HT1080 (cell line): Measurements from ENCODE around the gene MRPL14. TPM values are rescaled to one million over a fixed set of nuclear protein-coding genes. Genes with fewer than 3 reads are reported as not detected.

Experiments
- DNase-seq: peaks from one replicate; pipeline ENCODE4 v3.0.0-alpha.2; 2015; ENCODE audit warnings: low read depth
- polyA plus RNA-seq, 2 experiments: library from polyadenylated mRNA; depleted of rRNA; stranded (reverse); fragments of >200 nt; gene quantifications; 2 replicates each; pipeline ENCODE4 v1.2.3, GENCODE V29; 2015
- total RNA-seq: library from RNA; depleted of rRNA; stranded (reverse); fragments of >200 nt; shearing (Covaris generic); gene quantifications from 2 replicates; pipeline ENCODE4 v1.2.3, GENCODE V29; 2014; rRNA removed

Gene MRPL14
- total RNA-seq, result 98.1 and 172 TPM in 2 replicates
- 85.1 and 111 TPM in 2 replicates for polyA plus RNA-seq (2015; cell fraction: cytosol; rRNA removed)
- polyA plus RNA-seq (2015; cell fraction: nucleus; rRNA removed), result 28.7 and 29.3 TPM in 2 replicates

DNA sequence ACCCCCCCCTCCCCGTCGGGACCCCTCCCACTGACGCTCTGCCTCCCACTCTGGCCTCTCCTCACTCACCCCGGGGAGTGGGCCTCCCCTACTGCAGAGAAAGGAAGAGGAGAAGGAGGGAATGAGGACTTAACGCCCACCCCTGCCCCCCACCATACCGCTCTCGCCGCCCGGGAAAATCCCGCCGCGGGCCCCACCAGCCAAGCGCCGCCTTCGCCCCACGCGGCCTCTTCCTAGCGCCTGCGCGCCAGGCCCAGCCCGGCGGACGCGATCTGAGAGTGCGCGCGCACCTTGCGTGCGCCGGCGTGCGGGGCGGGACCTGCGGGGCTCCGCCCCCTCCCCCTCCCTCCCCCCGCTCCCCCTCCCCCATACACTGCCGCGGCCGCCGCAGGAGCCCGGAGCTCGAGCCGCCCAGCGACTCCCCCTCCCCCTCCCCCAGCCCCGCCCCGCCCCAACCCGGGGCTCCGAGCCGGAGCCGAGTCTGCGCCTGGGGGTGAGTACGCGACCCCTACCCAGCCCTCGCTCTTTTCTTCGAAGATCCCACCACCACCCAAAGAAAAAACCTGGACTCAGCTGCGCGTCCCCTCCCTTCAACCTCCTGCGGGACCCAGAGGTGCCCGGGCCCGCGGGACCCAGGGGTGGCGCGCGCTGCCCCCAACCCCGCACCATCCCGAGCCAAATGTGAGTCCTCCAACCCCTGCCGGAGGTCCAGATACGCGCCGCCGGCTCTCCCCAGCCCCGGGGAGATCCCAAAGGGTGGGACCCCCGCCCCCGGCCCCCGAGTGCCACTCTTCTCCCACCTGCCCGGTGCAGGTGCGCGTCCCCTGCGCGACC lies at the start of gene MRPL14, which contains the start of gene TMEM63B:
MRPL14 (minus strand) TSS at position 267 of the 834 bp plus-strand sequence. CDS start 10,841 bp downstream, outside the sequence.
TMEM63B (plus strand) TSS at position 369 of the 834 bp plus-strand sequence. CDS start 7,031 bp downstream, outside the sequence.
- DNase-seq, result peak; percentile 54

GRCh38 chr6:44176130-44176761 lies 49.0 kb upstream of the MRPL14 start:
- DNase-seq, result no peak

- peak; percentile 69 for DNase-seq
Observed at GRCh38 chr6:44172731-44173500, 45.7 kb upstream of the MRPL14 start.

- DNase-seq, result no peak
Observed at GRCh38 chr6:44171899-44172546, 44.8 kb upstream of the MRPL14 start.

- no peak for DNase-seq
Observed at GRCh38 chr6:44169886-44170570, 42.8 kb upstream of the MRPL14 start.

GRCh38 chr6:44169154-44169553 lies 41.9 kb upstream of the MRPL14 start:
- DNase-seq, result no peak

GRCh38 chr6:44167567-44167966 lies 40.3 kb upstream of the MRPL14 start:
- no peak for DNase-seq

DNA sequence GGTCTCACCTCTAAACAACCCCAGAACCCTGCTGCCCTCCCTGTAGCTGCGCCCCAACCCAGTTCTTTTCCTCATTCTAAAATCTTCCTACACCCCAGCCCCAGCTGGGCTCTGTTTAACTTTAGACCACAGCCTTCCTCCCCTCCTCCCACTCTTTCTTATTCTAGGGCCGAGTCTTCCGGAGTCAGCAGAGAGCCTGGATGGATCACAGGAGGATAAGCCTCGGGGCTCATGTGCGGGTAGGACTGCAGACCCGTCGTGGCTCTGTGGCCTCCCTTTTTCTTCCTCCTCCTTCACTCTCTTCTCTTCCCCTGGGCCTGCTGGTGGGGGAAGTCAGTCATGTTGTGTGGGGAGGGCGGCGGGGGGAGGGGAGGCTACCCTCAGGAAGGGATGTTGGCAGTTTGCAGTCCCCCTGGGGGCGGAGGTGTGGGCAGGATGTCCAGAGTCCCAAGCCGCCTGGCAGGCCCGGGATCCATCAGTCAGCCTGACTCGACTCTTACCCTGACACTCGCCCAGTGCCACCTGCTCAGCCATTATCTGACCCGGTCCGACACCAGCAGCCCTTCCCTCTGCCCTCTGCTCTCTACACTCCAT lies 39.4 kb upstream of the MRPL14 start:
- DNase-seq, result no peak

GRCh38 chr6:44166116-44166515 lies 38.9 kb upstream of the MRPL14 start:
- no peak for DNase-seq

- DNase-seq, result peak; percentile 31
Observed at GRCh38 chr6:44162876-44163625, 35.8 kb upstream of the MRPL14 start.

GRCh38 chr6:44161997-44162338 lies 34.7 kb upstream of the MRPL14 start:
- DNase-seq, result peak; percentile 70

- DNase-seq, result no peak
Observed at GRCh38 chr6:44158770-44159228, 31.5 kb upstream of the MRPL14 start, which contains the start of gene CAPN11. TSS of gene CAPN11 (plus strand) at chr6:44158820. CDS start at chr6:44158849, 29 bp downstream.

DNA sequence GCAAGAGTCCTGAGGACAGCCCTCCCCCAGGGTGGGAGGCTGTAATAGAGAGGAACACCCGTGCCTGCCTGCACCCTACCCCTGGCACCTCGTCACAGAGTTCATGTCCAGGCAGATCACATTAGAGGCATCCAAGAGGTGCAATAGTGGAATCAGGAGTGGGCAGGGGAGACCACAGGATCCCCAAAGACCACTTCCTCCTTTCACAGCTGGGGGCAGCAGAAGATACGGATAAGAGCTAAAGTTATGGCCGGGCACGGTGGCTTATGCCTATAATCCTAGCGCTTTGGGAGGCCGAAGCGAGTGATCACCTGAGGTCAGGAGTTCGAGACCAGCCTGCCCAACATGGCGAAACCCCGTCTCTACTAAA lies 29.9 kb upstream of the MRPL14 start:
- no peak for DNase-seq

DNA sequence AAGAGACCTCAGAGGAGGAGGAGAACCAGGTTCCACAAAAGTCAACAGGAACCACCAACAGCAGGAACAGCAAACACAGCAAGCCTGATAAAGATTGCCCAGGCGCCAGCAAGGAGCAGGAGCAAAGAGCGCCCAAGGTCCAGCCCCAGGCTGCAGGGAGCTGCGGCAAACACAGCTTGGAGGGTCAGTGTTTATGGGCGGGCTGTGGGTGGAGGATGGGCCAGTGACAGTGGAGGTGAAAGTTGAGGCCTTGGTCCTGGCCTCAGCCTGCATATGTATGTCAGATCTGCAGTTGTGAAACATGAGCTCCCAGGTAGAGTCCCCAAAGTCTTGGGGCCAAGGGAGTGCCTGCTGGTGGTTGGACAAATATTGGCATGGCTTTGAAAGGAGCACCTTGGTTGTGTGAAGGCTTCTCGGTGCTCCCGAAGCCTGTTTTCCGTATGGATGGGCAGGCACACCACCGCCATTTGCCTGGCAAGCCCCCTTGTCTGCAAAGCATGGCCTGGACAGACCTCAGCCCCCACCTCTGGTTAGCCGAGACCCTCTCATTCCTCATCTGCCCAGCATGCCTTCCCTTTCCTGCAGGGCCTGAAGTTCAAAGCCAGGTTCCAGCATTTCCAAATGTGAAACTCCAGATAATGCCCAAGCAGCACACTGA lies 29.4 kb upstream of the MRPL14 start:
- DNase-seq, result no peak

- no peak for DNase-seq
Observed at GRCh38 chr6:44154067-44154466, 26.8 kb upstream of the MRPL14 start.

GRCh38 chr6:44152533-44152932 lies 25.3 kb upstream of the MRPL14 start:
- DNase-seq, result no peak

- DNase-seq, result no peak
Observed at GRCh38 chr6:44152109-44152461, 24.8 kb upstream of the MRPL14 start.

DNA sequence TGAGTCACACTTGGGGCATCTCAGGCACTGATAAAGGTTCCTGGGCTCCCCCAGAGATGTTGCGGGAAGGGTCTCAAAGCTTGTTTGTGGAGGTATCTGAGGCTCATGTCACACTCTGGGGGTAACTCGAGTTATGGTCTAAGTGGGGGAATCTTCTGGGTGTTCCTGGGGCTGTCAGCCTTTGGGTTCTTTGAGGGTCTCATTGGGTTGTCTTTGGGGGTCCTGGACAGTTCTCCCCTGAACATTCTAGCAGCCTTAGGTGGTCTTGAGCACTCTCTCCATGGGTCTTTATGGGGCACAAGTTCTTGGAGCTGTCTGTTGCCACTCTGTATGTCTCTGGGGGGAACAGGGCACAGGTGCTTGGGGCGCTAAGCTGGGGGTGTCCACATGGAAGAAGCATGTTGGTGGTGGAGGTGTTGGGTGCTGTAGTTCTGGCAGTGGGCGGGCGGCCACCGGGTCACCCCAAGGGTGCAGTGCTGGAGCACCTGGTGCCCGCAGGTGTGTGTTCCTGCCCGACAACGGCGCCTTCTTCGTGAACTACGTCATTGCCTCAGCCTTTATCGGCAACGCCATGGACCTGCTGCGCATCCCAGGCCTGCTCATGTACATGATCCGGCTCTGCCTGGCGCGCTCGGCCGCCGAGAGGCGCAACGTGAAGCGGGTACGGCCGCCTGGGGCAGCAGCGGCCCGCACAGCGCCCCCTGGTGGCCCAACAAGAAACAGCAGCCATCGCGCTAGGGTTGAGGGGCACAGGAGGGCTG lies 24.3 kb upstream of the MRPL14 start:
- peak; percentile 53 for DNase-seq
